DOHH2 (cell line): Measurements from ENCODE around the gene KRTAP16-1.

Experiments used
- EZH2phosphoT487 ChIP-seq: fragments of 200-600 bp; sonication (generic); IDR thresholded peaks from 2 replicates; pipeline ENCODE4 v1.6.1; 2017; ENCODE audit warnings: borderline replicate concordance, mild to moderate bottlenecking, antibody characterized with exemption, low read length, moderate library complexity, mixed read lengths
- TF ChIP-seq, protein P1 (sequence below): fragments of 200-600 bp; sonication (generic); IDR thresholded peaks from one replicate; pipeline ENCODE4 v1.5.1; 2014; ENCODE audit warnings: antibody characterized with exemption, mild to moderate bottlenecking, low read depth, low read length; ENCODE audit not compliant: poor library complexity, severe bottlenecking

DNA sequence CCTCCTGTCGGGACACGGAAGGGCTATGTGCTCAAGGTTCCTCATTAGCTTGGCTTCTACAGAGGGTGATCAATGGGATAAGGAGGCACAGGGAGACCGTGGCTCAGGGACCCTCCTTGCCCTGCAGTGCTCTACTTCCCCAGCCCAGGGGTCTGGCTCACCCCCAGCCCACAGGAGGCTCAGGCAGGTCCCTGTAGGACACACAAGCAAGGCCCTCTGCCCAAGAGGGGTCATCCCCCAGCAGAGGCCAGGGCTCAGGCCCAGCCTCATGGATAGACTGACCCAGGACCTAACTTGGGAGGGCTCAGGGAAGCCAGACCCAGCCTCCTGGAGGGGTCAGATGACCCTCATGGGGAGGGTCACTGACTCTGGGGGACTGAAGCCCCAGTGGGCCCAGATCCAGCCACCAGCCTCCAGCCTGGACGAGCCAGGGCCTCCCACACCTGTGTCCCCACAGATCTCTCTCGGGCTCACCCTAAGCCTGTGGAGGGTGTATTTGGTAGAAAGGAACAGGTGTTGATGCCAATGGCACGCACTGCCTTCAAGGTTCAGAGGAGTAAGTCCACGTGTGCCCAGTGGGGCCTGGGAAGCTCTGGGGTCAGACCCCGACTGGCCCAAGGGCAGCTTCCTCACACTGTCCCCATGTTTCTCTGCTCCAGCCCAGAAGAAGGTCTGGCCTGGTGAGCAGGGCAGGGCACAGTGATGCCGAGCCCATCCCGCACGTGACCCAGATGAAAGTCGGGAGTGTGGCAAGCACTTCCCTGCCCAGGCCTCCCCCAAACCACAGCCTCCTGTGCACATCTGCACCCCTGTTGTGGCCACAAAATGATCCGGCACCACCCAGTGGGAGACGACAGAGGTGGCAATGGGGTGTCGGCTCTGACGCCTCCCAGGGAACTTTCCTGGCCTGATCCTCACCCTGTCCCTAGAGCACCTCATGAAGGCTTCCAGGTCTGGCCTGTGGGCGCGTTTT is 17.4 kb upstream of the KRTAP16-1 start:
- TF ChIP-seq, protein P1, sequence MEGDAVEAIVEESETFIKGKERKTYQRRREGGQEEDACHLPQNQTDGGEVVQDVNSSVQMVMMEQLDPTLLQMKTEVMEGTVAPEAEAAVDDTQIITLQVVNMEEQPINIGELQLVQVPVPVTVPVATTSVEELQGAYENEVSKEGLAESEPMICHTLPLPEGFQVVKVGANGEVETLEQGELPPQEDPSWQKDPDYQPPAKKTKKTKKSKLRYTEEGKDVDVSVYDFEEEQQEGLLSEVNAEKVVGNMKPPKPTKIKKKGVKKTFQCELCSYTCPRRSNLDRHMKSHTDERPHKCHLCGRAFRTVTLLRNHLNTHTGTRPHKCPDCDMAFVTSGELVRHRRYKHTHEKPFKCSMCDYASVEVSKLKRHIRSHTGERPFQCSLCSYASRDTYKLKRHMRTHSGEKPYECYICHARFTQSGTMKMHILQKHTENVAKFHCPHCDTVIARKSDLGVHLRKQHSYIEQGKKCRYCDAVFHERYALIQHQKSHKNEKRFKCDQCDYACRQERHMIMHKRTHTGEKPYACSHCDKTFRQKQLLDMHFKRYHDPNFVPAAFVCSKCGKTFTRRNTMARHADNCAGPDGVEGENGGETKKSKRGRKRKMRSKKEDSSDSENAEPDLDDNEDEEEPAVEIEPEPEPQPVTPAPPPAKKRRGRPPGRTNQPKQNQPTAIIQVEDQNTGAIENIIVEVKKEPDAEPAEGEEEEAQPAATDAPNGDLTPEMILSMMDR, result no peak
- no peak for TF ChIP-seq EZH2phosphoT487
